ENCODE results near the gene OAT.

Gene OAT

GRCh38 chr10:124353896-124354295 is 64.8 kb downstream of the OAT start:
- no peak for DNase-seq (ENCODE audit: low read depth in 2 of 2)

GRCh38 chr10:124353091-124353815 is 65.5 kb downstream of the OAT start:
- no peak for DNase-seq (ENCODE audit: low read depth in 2 of 2)

- no peak for DNase-seq (ENCODE audit: low read depth in 2 of 2)
Observed at GRCh38 chr10:124351481-124352220, 67.1 kb downstream of the OAT start.

GRCh38 chr10:124350806-124351205 is 67.9 kb downstream of the OAT start:
- DNase-seq (ENCODE audit: low read depth in 2 of 2): no peak

- no peak for DNase-seq (ENCODE audit: low read depth in 2 of 2)
Observed at GRCh38 chr10:124349996-124350280, 68.8 kb downstream of the OAT start.

GRCh38 chr10:124349231-124349995 is 69.3 kb downstream of the OAT start:
- DNase-seq (ENCODE audit: low read depth in 2 of 2): no peak

GRCh38 chr10:124348801-124349200 is 69.9 kb downstream of the OAT start:
- DNase-seq (ENCODE audit: low read depth in 2 of 2): no peak

GRCh38 chr10:124347956-124348355 is 70.8 kb downstream of the OAT start:
- no peak for DNase-seq (ENCODE audit: low read depth in 2 of 2)
